HepG2 (cell line): ENCODE results near the gene SLC39A8.

Experiments used
- FOXM1 ChIP-seq: sonication (generic); formaldehyde crosslinking; IDR thresholded peaks from 2 replicates; pipeline ENCODE4 v1.5.0; 2020; ENCODE audit warnings: missing genetic modification reagents
- MLX ChIP-seq: IDR thresholded peaks from 2 replicates; pipeline ENCODE4 v1.6.1; 2016
- PHF20 ChIP-seq: sonication (generic); formaldehyde crosslinking; IDR thresholded peaks from 2 replicates; pipeline ENCODE4 v1.5.0; 2020; ENCODE audit warnings: mild to moderate bottlenecking, missing genetic modification reagents
- SNAPC5 ChIP-seq: sonication (generic); formaldehyde crosslinking; IDR thresholded peaks from 2 replicates; pipeline ENCODE4 v1.8.1; 2023; ENCODE audit warnings: mild to moderate bottlenecking, missing genetic modification reagents, borderline replicate concordance
- SRSF9 ChIP-seq: fragments of 200-400 bp; formaldehyde crosslinking; IDR thresholded peaks from 2 replicates; pipeline ENCODE4 v1.6.1; 2018; ENCODE audit warnings: borderline replicate concordance, mild to moderate bottlenecking, low read depth, low read length; ENCODE audit not compliant: insufficient read depth, poor library complexity, severe bottlenecking

- TF ChIP-seq MLX: no peak
- no peak for TF ChIP-seq SRSF9
- no peak for TF ChIP-seq PHF20 (CRISPR knock-in tag)
- no peak for TF ChIP-seq FOXM1 (CRISPR knock-in tag)
- TF ChIP-seq SNAPC5 (CRISPR knock-in tag): no peak
Measured at GRCh38 chr4:102213031-102213430, 132.3 kb downstream of the SLC39A8 start.
